ENCODE results near the gene MTFR1L.

Gene MTFR1L

GRCh38 chr1:25808481-25809244, 11.1 kb upstream of the MTFR1L start:
- DNase-seq: no peak

GRCh38 chr1:25809283-25809926, 10.3 kb upstream of the MTFR1L start:
- DNase-seq: no peak

DNA sequence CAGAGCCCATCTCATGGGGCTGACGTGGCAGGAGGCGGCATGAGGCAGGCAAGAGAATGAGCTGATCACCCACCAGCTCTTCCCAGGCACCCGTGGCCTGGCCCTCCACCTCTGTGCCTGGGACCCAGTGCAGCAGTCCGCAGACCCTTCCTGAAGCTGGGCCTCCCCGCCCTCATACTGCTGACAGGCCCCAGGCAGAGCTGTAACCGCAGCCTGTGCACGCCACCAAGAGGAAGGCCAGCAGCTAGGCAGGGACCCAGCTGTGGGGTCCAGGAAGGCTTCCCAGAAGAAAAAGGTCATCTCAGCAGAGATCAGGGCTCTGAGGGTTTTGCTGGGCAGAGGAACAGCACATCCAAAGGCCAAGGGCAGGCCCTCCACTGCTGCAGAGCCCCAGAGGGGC, 9.8 kb upstream of the MTFR1L start:
- DNase-seq: no peak

GRCh38 chr1:25810341-25811299, 9.1 kb upstream of the MTFR1L start:
- peak; percentile 56 for DNase-seq

DNA sequence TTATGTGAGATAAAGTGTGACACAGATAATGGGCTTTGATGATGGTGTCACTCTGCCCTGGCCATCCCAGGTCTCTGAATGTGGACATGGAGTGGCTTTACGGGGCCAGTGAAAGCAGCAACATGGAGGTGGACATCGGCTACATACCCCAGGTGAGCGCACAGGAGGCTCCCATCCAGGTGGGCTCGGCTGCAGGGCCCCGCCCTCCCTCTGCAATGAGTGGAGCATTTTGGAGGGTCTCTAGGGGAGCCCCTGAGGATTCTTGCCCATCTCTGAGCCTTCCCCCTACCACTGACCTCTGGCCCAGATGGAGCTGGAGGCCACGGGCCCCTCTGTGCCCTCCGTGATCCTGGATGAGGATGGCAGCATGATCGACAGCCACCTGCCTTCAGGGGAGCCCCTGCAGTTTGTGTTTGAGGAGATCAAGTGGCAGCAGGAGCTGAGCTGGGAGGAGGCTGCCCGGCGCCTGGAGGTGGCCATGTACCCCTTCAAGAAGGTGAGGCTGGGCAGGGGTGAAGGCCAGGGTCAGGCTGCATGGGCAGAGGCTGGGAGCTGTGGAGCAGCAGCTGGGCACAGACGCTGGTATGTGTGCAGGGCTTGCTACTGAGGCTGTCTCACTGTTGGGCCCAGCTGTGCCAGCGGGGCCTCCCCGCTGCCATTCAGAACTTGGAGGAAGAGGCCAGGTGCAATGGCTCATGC, 8.2 kb upstream of the MTFR1L start:
- DNase-seq: no peak

DNA sequence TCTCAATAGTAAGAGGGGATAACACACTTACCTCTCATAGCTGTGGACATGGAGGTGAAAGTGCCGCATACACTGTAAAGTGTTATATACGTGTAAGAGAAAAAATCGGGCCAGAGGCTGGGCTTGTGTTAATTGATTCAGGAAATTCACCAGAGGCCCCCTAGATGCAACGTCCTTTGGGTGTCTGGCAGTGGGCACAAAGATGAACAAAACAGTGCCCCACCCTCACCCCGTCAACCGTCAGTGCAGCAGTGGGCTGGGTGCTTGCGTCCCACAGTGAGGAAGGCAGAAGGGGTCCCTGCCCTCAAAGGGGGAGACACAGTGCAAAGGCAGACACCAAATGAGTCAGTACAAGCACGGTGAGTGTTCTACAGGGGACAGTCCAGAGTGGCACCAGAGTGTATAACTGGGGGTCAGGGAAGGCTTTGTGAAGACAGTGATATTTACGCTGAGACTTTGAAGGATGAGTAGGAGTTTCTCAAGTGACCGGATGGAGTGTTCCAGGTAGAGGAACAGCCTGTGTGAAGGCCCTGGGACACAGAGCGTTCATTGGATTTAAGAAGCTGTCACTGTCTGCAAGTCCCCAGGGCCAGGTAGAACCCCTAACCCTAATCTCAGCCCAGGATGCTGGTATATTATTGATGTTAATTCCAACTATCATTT, 6.6 kb upstream of the MTFR1L start:
- DNase-seq: no peak

DNA sequence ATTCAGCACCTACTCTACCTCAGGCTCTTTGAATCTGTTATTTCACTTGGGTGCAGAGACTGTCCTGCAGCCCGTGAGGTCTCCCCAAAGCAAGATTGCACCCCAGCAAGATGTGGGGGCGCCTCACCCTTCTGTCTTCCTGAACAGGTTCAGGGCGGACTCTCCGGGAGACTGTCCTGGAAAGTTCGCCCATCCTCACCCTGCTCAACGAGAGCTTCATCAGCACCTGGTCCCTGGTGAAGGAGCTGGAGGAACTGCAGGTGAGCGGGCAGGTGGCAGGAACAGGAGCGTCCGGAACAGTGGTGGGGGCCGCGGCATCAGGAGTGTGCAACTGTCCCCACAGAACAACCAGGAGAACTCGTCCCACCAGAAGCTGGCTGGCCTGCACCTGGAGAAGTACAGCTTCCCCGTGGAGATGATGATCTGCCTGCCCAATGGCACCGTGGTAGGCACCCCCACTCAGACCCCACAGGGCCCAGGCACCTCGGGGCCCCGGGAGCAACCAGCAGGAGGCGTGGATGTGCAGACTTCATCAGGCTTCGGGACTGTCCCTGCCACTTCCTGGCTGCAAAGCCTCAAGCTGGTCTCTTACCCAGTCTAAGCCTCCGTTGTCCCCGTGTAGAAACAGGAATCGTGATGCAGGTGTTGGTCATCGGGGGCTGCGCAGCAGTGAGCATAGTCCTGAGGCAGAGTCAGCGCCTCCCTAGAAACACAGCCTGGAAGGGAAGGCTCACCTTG, 5.9 kb upstream of the MTFR1L start:
- no peak for DNase-seq

- no peak for DNase-seq
Measured at GRCh38 chr1:25814549-25815087, 5.1 kb upstream of the MTFR1L start.

DNA sequence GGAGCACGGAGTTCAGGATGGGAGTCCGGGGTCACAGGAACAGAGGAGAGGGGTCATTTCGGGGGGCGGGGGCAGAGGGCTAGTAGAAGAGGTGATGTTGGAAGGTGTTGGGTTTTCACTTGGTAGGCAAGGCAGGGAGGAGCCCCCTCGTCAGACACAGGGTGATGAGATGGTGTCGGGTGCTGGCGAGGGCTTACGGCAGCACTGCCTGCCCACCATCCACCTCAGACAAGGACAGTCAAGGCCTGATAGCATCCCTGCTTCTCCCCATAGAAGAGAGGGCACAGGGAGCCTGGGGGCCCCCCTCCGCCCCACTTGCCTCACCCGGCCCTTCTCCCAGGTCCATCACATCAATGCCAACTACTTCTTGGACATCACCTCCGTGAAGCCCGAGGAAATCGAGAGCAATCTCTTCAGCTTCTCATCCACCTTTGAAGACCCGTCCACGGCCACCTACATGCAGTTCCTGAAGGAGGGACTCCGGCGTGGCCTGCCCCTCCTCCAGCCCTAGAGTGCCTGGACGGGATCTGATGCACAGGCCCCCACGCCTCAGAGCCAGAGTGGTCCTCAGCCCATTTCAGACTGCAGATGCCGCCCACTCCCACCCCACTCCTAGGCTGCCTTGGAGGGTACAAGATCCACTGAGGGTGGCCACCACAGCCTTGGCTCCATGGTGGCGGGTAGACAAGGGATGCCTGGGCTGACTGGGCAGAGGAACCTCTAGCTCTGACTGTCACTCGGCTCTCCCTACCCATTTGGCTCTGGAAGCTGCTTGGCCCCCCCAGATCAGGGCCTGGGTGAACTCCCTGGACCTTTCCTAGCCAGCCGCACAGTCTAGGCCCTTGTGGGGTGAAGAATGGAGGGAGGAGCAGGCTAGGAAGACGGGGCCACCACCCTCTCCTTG, 4.3 kb upstream of the MTFR1L start:
- no peak for DNase-seq

- DNase-seq: no peak
Measured at GRCh38 chr1:25816112-25816718, 3.5 kb upstream of the MTFR1L start.

GRCh38 chr1:25817840-25818501, 1.8 kb upstream of the MTFR1L start:
- DNase-seq: no peak

- no peak for DNase-seq
Measured at GRCh38 chr1:25818569-25818968, 1.2 kb upstream of the MTFR1L start.

GRCh38 chr1:25820247-25821111, 725 bp downstream of the MTFR1L start:
- DNase-seq: peak; percentile 79

- DNase-seq: no peak
Measured at GRCh38 chr1:25821112-25821476, 1.3 kb downstream of the MTFR1L start.

DNA sequence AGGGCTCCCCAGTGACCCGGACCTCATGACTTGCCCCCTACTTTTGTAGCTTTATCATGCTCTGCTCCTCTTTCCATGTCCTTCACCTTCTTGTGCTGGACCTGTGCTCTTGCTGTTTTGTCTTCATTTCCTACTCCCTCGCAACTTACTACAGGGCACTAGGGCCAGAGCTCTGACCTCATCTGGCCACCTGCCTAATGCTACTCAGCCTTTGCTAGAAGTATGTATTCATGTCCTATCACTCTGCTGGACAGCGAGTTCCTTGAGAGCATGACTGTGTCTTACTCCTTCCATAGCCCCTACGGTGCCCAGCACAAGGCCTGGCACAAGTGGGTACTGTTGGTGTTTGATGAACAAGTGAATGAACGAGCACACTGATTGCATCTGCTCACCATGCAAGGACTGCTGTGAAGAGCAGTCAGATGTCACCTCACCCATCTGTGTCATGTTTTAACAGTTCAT, 1.9 kb downstream of the MTFR1L start:
- peak; percentile 15 for DNase-seq

DNA sequence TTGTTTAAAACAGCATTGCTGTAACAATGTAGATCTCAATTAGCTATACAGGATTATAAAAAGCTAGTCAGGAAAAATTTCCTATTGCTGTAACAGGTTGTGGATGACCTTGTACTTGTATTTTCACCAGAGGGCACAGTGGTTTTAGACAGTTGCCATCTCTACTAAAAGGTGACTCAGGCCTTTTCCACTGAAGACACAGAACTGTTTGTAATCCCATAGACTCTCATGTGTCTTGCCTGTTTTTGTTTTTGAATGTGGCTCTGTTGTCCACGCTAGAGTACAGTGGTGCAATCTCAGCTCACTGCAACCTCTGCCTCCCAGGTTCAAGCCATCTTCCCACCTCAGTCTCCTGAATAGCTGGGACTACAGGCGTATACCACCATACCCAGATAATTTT, 5.9 kb downstream of the MTFR1L start:
- DNase-seq: no peak

- DNase-seq: no peak
Measured at GRCh38 chr1:25826571-25826970, 6.8 kb downstream of the MTFR1L start.

DNA sequence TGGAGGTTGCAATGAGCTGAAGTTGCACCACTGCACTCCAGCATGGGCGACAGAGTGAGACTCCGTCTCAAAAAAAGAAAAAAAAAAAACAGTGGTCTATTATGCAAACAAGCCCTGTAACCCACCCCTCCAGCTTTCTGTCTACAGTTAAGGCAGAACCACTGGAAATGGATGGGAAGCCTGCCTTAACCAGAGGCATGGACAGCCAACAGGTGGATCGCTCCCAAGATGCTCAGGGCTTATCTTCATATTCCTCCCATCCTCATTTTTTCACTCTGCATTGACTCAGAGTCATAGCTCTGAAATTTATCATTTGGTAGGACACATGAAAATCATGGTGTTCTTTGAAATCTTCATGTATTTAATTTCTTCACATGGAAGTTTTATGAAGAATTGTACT, 8.7 kb downstream of the MTFR1L start:
- no peak for DNase-seq
